Endothelial cell of umbilical vein (primary cell): ENCODE results near the gene CHAC1. TPM values are rescaled to one million over a fixed set of nuclear protein-coding genes. Genes with fewer than 3 reads are reported as not detected.

Experiments
- BruUV-seq: library from RNA; stranded (reverse); fragments of 400-500 nt; replicated peaks from 2 replicates; lab custom pipeline; 2021; lab: Mats Ljungman, UMichigan
- CTCF ChIA-PET: fragments of 300-600, 350-600 bp; sonication (Branson Sonifier 250); formaldehyde crosslinking; loops from one replicate; lab custom pipeline; 2021; ENCODE audit warnings: antibody characterized with exemption, inconsistent platforms; lab: Charles Lee
- POLR2A ChIA-PET: fragments of 300-600, 350-600 bp; sonication (Branson Sonifier 250); formaldehyde crosslinking; loops from one replicate; lab custom pipeline; 2021; ENCODE audit warnings: antibody characterized with exemption, inconsistent platforms; lab: Charles Lee
- DNase-seq: peaks from one replicate; pipeline ENCODE4 v3.0.0-alpha.2; 2011; ENCODE audit warnings: low read depth, low spot score
- FAIRE-seq: peaks from 2 replicates; lab custom pipeline; 2011; peaks lifted over from hg19 to GRCh38; lab: Jason Lieb, UNC
- H2AFZ ChIP-seq: 2 replicates; pipeline ENCODE4 v1.6.0; 2012; ENCODE audit warnings: low read depth, low read length, control low read depth, inconsistent platforms
- H3K27ac ChIP-seq: 2 replicates; pipeline ENCODE4 v1.5.1; 2011; ENCODE audit warnings: low read depth, mild to moderate bottlenecking, control low read depth, low read length, moderate library complexity; ENCODE audit not compliant: insufficient read depth
- H3K27me3 ChIP-seq, 2 experiments: 2 replicates each; pipeline versions ENCODE4 v1.6.0 to v1.6.1; 2011; ENCODE audit warnings: low read length in 2 of 2, mixed read lengths in 1 of 2; ENCODE audit not compliant: control insufficient read depth in 2 of 2, insufficient read depth in 2 of 2
- H3K36me3 ChIP-seq, 2 experiments: 2 replicates in 1 of 2; 3 replicates in 1 of 2; pipeline ENCODE4 v1.5.1; 2011; ENCODE audit warnings: low read length in 2 of 2, mild to moderate bottlenecking in 1 of 2, moderate library complexity in 1 of 2; ENCODE audit not compliant: control insufficient read depth in 2 of 2, insufficient read depth in 2 of 2; ENCODE audit errors: extremely low read depth in 1 of 2
- H3K4me1 ChIP-seq: 3 replicates; pipeline ENCODE4 v1.5.1; 2011; ENCODE audit warnings: mild to moderate bottlenecking, low read length; ENCODE audit not compliant: control insufficient read depth, insufficient read depth; ENCODE audit errors: extremely low read depth
- H3K4me2 ChIP-seq: 2 replicates; pipeline ENCODE4 v1.6.1; 2011; ENCODE audit warnings: low read length, control low read depth, mixed read lengths; ENCODE audit not compliant: insufficient read depth
- H3K4me3 ChIP-seq, 3 experiments: fragments of 200-600 bp in 1 of 3; sonication (generic), shearing (Covaris generic) in 1 of 3; replicated peaks in 1 of 3; 2 replicates each; pipeline ENCODE4 v1.5.1; 2011 to 2016; ENCODE audit warnings: control low read depth in 3 of 3, low read length in 3 of 3, mild to moderate bottlenecking in 2 of 3, inconsistent platforms in 1 of 3, low read depth in 1 of 3, moderate library complexity in 1 of 3; ENCODE audit not compliant: insufficient read depth in 1 of 3
- H3K79me2 ChIP-seq: 2 replicates; pipeline ENCODE4 v1.6.0; 2012; ENCODE audit warnings: low read length, inconsistent platforms; ENCODE audit not compliant: control insufficient read depth, insufficient read depth
- H3K9ac ChIP-seq: replicated peaks from 2 replicates; pipeline ENCODE3; 2011; ENCODE audit warnings: low read length, control low read depth; ENCODE audit not compliant: insufficient read depth; ENCODE audit errors: extremely low read depth
- H3K9me1 ChIP-seq: replicated peaks from 3 replicates; pipeline ENCODE4 v1.6.0; 2011; ENCODE audit warnings: mild to moderate bottlenecking, low read length; ENCODE audit not compliant: control insufficient read depth, insufficient read depth; ENCODE audit errors: extremely low read depth
- H3K9me3 ChIP-seq: replicated peaks from 2 replicates; pipeline ENCODE4 v1.5.1; 2012; ENCODE audit warnings: low read length, inconsistent platforms; ENCODE audit not compliant: control insufficient read depth, insufficient read depth
- H4K20me1 ChIP-seq: replicated peaks from 2 replicates; pipeline ENCODE3; 2011; ENCODE audit warnings: mild to moderate bottlenecking, low read length; ENCODE audit not compliant: control insufficient read depth, insufficient read depth; ENCODE audit errors: extremely low read depth
- CTCF ChIP-seq, 2 donors: IDR thresholded peaks; 1 replicate in 1 of 2; 2 replicates in 1 of 2; pipeline ENCODE4 v1.5.1; 2011; ENCODE audit warnings: low read length in 2 of 2, mild to moderate bottlenecking in 2 of 2, moderate library complexity in 2 of 2, control low read depth in 1 of 2, inconsistent platforms in 1 of 2, low read depth in 1 of 2; ENCODE audit not compliant: insufficient read depth in 1 of 2; ENCODE audit errors: extremely low read depth in 1 of 2
- EZH2 ChIP-seq: IDR thresholded peaks from 2 replicates; pipeline ENCODE4 v1.6.1; 2012; ENCODE audit warnings: borderline replicate concordance, low read depth, mild to moderate bottlenecking, moderate library complexity, low read length, inconsistent platforms; ENCODE audit not compliant: severe bottlenecking
- GATA2 ChIP-seq: IDR thresholded peaks from 2 replicates; pipeline ENCODE4 v1.7.0; 2011; ENCODE audit warnings: low read depth, mild to moderate bottlenecking, moderate library complexity, mixed read lengths, low read length; ENCODE audit not compliant: insufficient read length, insufficient read depth
- JUN ChIP-seq: IDR thresholded peaks from 2 replicates; pipeline ENCODE4 v1.6.1; 2011; ENCODE audit warnings: borderline replicate concordance, low read depth; ENCODE audit not compliant: insufficient read length, insufficient read depth
- MYC ChIP-seq: IDR thresholded peaks from one replicate; pipeline ENCODE4 v1.6.1; 2011; ENCODE audit warnings: mild to moderate bottlenecking, low read depth, low read length
- POLR2A ChIP-seq: IDR thresholded peaks from 2 replicates; pipeline ENCODE4 v1.6.1; 2012; ENCODE audit warnings: low read depth, mild to moderate bottlenecking, control low read depth, low read length
- POLR2AphosphoS5 ChIP-seq: IDR thresholded peaks from 2 replicates; pipeline ENCODE4 v1.6.1; 2012; ENCODE audit warnings: low read depth, mild to moderate bottlenecking, control low read depth, low read length, moderate library complexity; ENCODE audit not compliant: insufficient read depth
- dilution Hi-C: fragments of 300-500 bp; cut with MboI; formaldehyde crosslinking; loops from one replicate; pipeline ENCODE4 v1.15.0; 2019; ENCODE audit warnings: low sequenced_read_pairs; ENCODE audit not compliant: extremely low pct_ligation_motif_present
- intact Hi-C: fragments of 100-400 bp; cut with micrococcal nuclease; formaldehyde crosslinking; loops from one replicate; pipeline ENCODE4 v1.10.0; 2022
- polyA plus RNA-seq, 4 experiments: library from polyadenylated mRNA; depleted of rRNA in 3 of 4; stranded (reverse) in 3 of 4; unstranded in 1 of 4; fragments of >200 nt; gene quantifications; 2 replicates each; pipeline versions ENCODE4 v1.2.1 to v1.2.3, GENCODE V29; 2011 to 2012; ENCODE audit warnings: missing spikeins in 1 of 4
- total RNA-seq: library from RNA; stranded (reverse); gene quantifications from 2 replicates; pipeline ENCODE4 v1.2.3, GENCODE V29; 2021

Gene CHAC1
- total and polyA plus RNA-seq, 2 donors (not counting 3 experiments of a cell fraction or from before 2014, with no cell fraction given), result 4.6 to 25.7 TPM

- H3K36me3 ChIP-seq, result no peaks in the 10 kb centered on the region
- no peaks in the 10 kb centered on the region for H3K9me3 ChIP-seq
- H3K27ac ChIP-seq, result no peak overlapping the region
- FAIRE-seq (no peak), DNase-seq (no peak)
- TF ChIP-seq POLR2AphosphoS5 (no peak), GATA2 (no peak), MYC (no peak), EZH2 (no peak), CTCF (IDR thresholded peaks at IDR 0.05; ENCODE audit: extremely low read depth in 1 of 2, insufficient read depth in 1 of 2, low read depth in 1 of 2, low read length in 2 of 2) (no peak), POLR2A (no peak), JUN (no peak)
- H3K79me2 ChIP-seq, result no peaks in the 10 kb centered on the region
- ChIA-PET POLR2A (no interaction called here), CTCF (interaction anchor here (0.8 to 12.4 kb wide), 3 partner anchors 8 to 19 kb away, joined by 4 to 260 read pairs (median 5); no protein-coding TSS in a partner anchor)
- peaks cover 14 to 21% of the 10 kb centered on the region in 2 experiments for H3K27me3 ChIP-seq
- H3K9me1 ChIP-seq, result no peaks in the 10 kb centered on the region
- BruUV-seq, result no TSS peak
- no peaks in the 10 kb centered on the region for H4K20me1 ChIP-seq
- no peak overlapping the region for H3K4me3 ChIP-seq
- intact Hi-C loops (no loop called here), dilution Hi-C loops (no loop called here)
- H3K4me1 ChIP-seq, result peaks cover 17% of the 10 kb centered on the region
- H2AFZ ChIP-seq, result peak overlapping the region; percentile 30
- no peak overlapping the region for H3K9ac ChIP-seq
- no peak overlapping the region for H3K4me2 ChIP-seq
These were observed 27.8 kb upstream of the CHAC1 start for GRCh38 chr15:40925495-40925862.
